GM21619 (cell line): Measurements from ENCODE around the gene ISM1.
"Not testable (repeated sequence)": the region's sequence is repeated elsewhere in the genome, so short reads cannot be mapped to it uniquely, and the experiment has no call there.

Experiments
- ATAC-seq: cut with Tn5 transposase; IDR thresholded peaks from one replicate; pipeline ENCODE4 v1.9.1; 2021; ENCODE audit not compliant: unreplicated experiment

ISM1 gene

GRCh38 chr20:13221313-13221672 lies 219 bp downstream of the ISM1 start:
- ATAC-seq: peak; percentile 25

GRCh38 chr20:13221673-13222318 lies 722 bp downstream of the ISM1 start:
- ATAC-seq: peak; percentile 80

GRCh38 chr20:13222319-13222716 lies 1.2 kb downstream of the ISM1 start:
- ATAC-seq: no peak

- ATAC-seq: no peak
Observed at GRCh38 chr20:13223736-13224520, 2.9 kb downstream of the ISM1 start.

- no peak for ATAC-seq
Observed at GRCh38 chr20:13226367-13226766, 5.3 kb downstream of the ISM1 start.

GRCh38 chr20:13228771-13229170 lies 7.7 kb downstream of the ISM1 start:
- no peak for ATAC-seq

- peak; percentile 91 for ATAC-seq
Observed at GRCh38 chr20:13229538-13229937, 8.5 kb downstream of the ISM1 start.

GRCh38 chr20:13231031-13231752 lies 10.1 kb downstream of the ISM1 start:
- ATAC-seq: no peak

- no peak for ATAC-seq
Observed at GRCh38 chr20:13232999-13233398, 11.9 kb downstream of the ISM1 start.

GRCh38 chr20:13234961-13235360 lies 13.9 kb downstream of the ISM1 start:
- no peak for ATAC-seq

- ATAC-seq: not testable (repeated sequence)
Observed at GRCh38 chr20:13236360-13236759, 15.3 kb downstream of the ISM1 start.

GRCh38 chr20:13236990-13237720 lies 16.1 kb downstream of the ISM1 start:
- no peak for ATAC-seq

- ATAC-seq: no peak
Observed at GRCh38 chr20:13238001-13238653, 17.1 kb downstream of the ISM1 start.

- ATAC-seq: no peak
Observed at GRCh38 chr20:13243826-13244376, 22.8 kb downstream of the ISM1 start.

GRCh38 chr20:13245250-13245723 lies 24.2 kb downstream of the ISM1 start:
- ATAC-seq: no peak

GRCh38 chr20:13249118-13249797 lies 28.2 kb downstream of the ISM1 start:
- no peak for ATAC-seq

GRCh38 chr20:13249798-13250170 lies 28.7 kb downstream of the ISM1 start:
- ATAC-seq: no peak

- no peak for ATAC-seq
Observed at GRCh38 chr20:13250251-13250650, 29.2 kb downstream of the ISM1 start.

GRCh38 chr20:13251106-13251903 lies 30.2 kb downstream of the ISM1 start:
- no peak for ATAC-seq
